ENCODE data around the gene PSPN. TPM values are rescaled to one million over a fixed set of nuclear protein-coding genes. Genes with fewer than 3 reads are reported as not detected.
A peak's percentile ranks its signal among the peaks of the same experiment; 100 is the strongest.

Gene PSPN
- 2.2 TPM for polyA plus RNA-seq (2013, experiment 1 of 4)
- polyA plus RNA-seq (2013, experiment 2 of 4): 2.2 TPM
- polyA plus RNA-seq (2013, experiment 3 of 4): 1.4 TPM
- 1.6 TPM for polyA plus RNA-seq (2013, experiment 4 of 4)

- Histone ChIP-seq H3K27ac (ENCODE audit: insufficient read depth, low read depth, low read length, poor library complexity, severe bottlenecking) (no peak within 1 kb of the TSS), H3K4me3 (ENCODE audit: insufficient read depth, low read depth, low read length) (no peak within 1 kb of the TSS), H3K4me1 (ENCODE audit: control insufficient read depth, insufficient read depth, low read length) (no peaks in the 10 kb centered on the region), H3K36me3 (ENCODE audit: control insufficient read depth, insufficient read depth, low read length) (peaks cover 22% of the 10 kb centered on the region), H3K27me3 (ENCODE audit: control insufficient read depth, insufficient read depth, low read length, poor library complexity, severe bottlenecking) (no peaks in the 10 kb centered on the region), H3K9me3 (ENCODE audit: control insufficient read depth, low read length) (no peaks in the 10 kb centered on the region)
- WGBS, 2 experiments: 92 to 93% methylated on average over 25 of the region's 25 CpGs
These were observed at the start of gene PSPN for GRCh38 chr19:6375411-6376010. PSPN (minus strand) TSS chr19:6375933; CDS start chr19:6375849, 84 bp downstream.

- no peaks in the 10 kb centered on the region for H3K9me3 ChIP-seq (ENCODE audit: control insufficient read depth, low read length)
- H3K27ac ChIP-seq (ENCODE audit: insufficient read depth, low read depth, low read length, poor library complexity, severe bottlenecking): peak overlapping the region; percentile 52
- peaks cover 11% of the 10 kb centered on the region for H3K36me3 ChIP-seq (ENCODE audit: control insufficient read depth, insufficient read depth, low read length)
- H3K4me1 ChIP-seq (ENCODE audit: control insufficient read depth, insufficient read depth, low read length): no peaks in the 10 kb centered on the region
- WGBS, 2 experiments: 13% methylated on average over 43 of the region's 43 CpGs
- H3K27me3 ChIP-seq (ENCODE audit: control insufficient read depth, insufficient read depth, low read length, poor library complexity, severe bottlenecking): peaks cover 8% of the 10 kb centered on the region
- H3K4me3 ChIP-seq (ENCODE audit: insufficient read depth, low read depth, low read length): peak overlapping the region; percentile 7
These were observed 49.4 kb upstream of the PSPN start for GRCh38 chr19:6424939-6425731.

- H3K27me3 ChIP-seq (ENCODE audit: control insufficient read depth, insufficient read depth, low read length, poor library complexity, severe bottlenecking): peaks cover 2% of the 10 kb centered on the region
- WGBS, 2 experiments: 0% methylated on average over 114 of the region's 114 CpGs
- H3K4me3 ChIP-seq (ENCODE audit: insufficient read depth, low read depth, low read length): peak within 1 kb of the TSS; percentile 79
- H3K36me3 ChIP-seq (ENCODE audit: control insufficient read depth, insufficient read depth, low read length): peaks cover 19% of the 10 kb centered on the region
- H3K4me1 ChIP-seq (ENCODE audit: control insufficient read depth, insufficient read depth, low read length): no peaks in the 10 kb centered on the region
- H3K9me3 ChIP-seq (ENCODE audit: control insufficient read depth, low read length): no peaks in the 10 kb centered on the region
- H3K27ac ChIP-seq (ENCODE audit: insufficient read depth, low read depth, low read length, poor library complexity, severe bottlenecking): peak within 1 kb of the TSS; percentile 52
These were observed 48.6 kb upstream of the PSPN start, which contains the start of gene KHSRP for GRCh38 chr19:6424195-6424938. KHSRP (minus strand) TSS chr19:6424811; CDS start chr19:6424701, 110 bp downstream.

GRCh38 chr19:6423499-6424194 lies 47.9 kb upstream of the PSPN start:
- H3K4me3 ChIP-seq (ENCODE audit: insufficient read depth, low read depth, low read length): peak overlapping the region; percentile 79
- no peaks in the 10 kb centered on the region for H3K27me3 ChIP-seq (ENCODE audit: control insufficient read depth, insufficient read depth, low read length, poor library complexity, severe bottlenecking)
- 1% methylated on average over 20 of the region's 20 CpGs for WGBS, 2 experiments
- peaks cover 26% of the 10 kb centered on the region for H3K36me3 ChIP-seq (ENCODE audit: control insufficient read depth, insufficient read depth, low read length)
- no peaks in the 10 kb centered on the region for H3K4me1 ChIP-seq (ENCODE audit: control insufficient read depth, insufficient read depth, low read length)
- no peak overlapping the region for H3K27ac ChIP-seq (ENCODE audit: insufficient read depth, low read depth, low read length, poor library complexity, severe bottlenecking)
- H3K9me3 ChIP-seq (ENCODE audit: control insufficient read depth, low read length): no peaks in the 10 kb centered on the region

DNA sequence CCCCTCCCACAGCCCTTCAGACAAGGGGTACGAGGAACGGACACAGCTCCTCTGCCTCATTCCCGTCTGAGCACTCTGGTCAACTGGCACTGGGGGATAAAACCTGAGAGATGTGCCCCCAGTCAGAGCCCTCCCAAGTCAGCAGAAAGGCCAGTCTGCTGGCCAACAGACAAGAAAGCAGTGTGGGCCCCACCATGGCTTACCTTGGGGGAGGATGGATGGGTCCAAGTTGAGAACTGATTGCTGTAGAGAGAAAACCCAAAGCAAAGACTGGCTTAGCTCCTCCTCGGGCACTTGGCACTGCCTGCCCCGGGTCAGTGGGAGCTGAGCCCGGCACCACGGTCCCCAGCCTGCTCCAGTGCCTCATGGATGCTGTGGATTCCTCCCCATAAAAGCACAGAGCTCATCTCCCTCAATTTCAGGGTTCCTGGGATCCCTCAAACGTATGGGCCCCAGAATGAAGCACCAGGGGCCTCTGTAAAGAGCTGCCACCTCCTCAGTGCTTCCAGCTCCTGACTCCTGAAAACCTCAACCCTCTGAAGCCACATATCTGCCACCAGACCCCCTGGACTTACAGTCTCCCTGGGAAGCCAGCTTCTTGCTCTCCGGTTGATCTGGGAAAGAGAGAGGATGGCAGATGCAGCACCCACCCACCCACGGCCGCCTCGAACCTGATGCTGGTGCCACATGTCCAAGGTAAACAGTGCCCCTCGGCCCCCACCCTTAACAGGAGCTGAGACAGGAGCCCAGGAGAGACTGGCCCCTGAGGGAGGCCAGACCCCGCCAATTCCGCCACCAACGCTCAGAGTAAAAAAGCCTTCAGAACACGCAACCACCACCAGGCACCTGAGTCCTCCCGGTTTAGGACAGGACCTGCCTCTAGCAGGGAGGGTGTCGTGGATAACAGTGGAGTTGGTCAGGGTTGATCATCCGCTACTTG lies 45.6 kb upstream of the PSPN start:
- no peaks in the 10 kb centered on the region for H3K9me3 ChIP-seq (ENCODE audit: control insufficient read depth, low read length)
- no peaks in the 10 kb centered on the region for H3K4me1 ChIP-seq (ENCODE audit: control insufficient read depth, insufficient read depth, low read length)
- no peak overlapping the region for H3K27ac ChIP-seq (ENCODE audit: insufficient read depth, low read depth, low read length, poor library complexity, severe bottlenecking)
- 95 to 96% methylated on average over 20 of the region's 20 CpGs for whole genome bisulfite sequencing, 2 experiments
- no peaks in the 10 kb centered on the region for H3K27me3 ChIP-seq (ENCODE audit: control insufficient read depth, insufficient read depth, low read length, poor library complexity, severe bottlenecking)
- no peak overlapping the region for H3K4me3 ChIP-seq (ENCODE audit: insufficient read depth, low read depth, low read length)
- H3K36me3 ChIP-seq (ENCODE audit: control insufficient read depth, insufficient read depth, low read length): peaks cover 47% of the 10 kb centered on the region

DNA sequence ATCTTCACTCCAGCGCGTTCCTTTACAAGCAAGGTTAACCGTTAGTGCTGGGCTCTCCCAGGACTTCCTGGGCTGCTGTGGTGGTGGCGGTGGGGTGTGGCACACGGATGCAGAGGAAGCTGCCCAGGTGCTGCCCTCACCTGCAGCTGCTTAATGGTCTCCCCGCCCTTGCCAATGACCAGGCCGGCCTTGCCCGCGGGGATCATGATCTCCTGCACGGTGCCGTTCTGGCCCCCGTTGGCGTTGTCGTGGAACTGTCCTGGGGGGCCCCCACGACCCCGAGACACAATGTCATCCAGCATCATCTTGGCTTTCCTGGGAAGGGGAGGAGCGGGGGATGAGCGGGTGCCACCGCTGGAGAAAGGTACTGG lies 42.8 kb upstream of the PSPN start:
- H3K36me3 ChIP-seq (ENCODE audit: control insufficient read depth, insufficient read depth, low read length): peaks cover 72% of the 10 kb centered on the region
- H3K4me1 ChIP-seq (ENCODE audit: control insufficient read depth, insufficient read depth, low read length): no peaks in the 10 kb centered on the region
- H3K27ac ChIP-seq (ENCODE audit: insufficient read depth, low read depth, low read length, poor library complexity, severe bottlenecking): no peak overlapping the region

GRCh38 chr19:6417713-6418561 lies 42.2 kb upstream of the PSPN start:
- H3K27ac ChIP-seq (ENCODE audit: insufficient read depth, low read depth, low read length, poor library complexity, severe bottlenecking): peak overlapping the region; percentile 1
- H3K9me3 ChIP-seq (ENCODE audit: control insufficient read depth, low read length): no peaks in the 10 kb centered on the region
- no peaks in the 10 kb centered on the region for H3K4me1 ChIP-seq (ENCODE audit: control insufficient read depth, insufficient read depth, low read length)
- H3K36me3 ChIP-seq (ENCODE audit: control insufficient read depth, insufficient read depth, low read length): peaks cover 72% of the 10 kb centered on the region
- 91 to 93% methylated on average over 33 of the region's 33 CpGs for WGBS, 2 experiments
- no peak overlapping the region for H3K4me3 ChIP-seq (ENCODE audit: insufficient read depth, low read depth, low read length)
- H3K27me3 ChIP-seq (ENCODE audit: control insufficient read depth, insufficient read depth, low read length, poor library complexity, severe bottlenecking): no peaks in the 10 kb centered on the region

More for the DNA sequence above, 42.8 kb upstream of the PSPN start:
- Histone ChIP-seq H3K4me3 (ENCODE audit: insufficient read depth, low read depth, low read length) (no peak overlapping the region), H3K27me3 (ENCODE audit: control insufficient read depth, insufficient read depth, low read length, poor library complexity, severe bottlenecking) (no peaks in the 10 kb centered on the region), H3K9me3 (ENCODE audit: control insufficient read depth, low read length) (no peaks in the 10 kb centered on the region)
- WGBS, 2 experiments: 95 to 97% methylated on average over 19 of the region's 19 CpGs

DNA sequence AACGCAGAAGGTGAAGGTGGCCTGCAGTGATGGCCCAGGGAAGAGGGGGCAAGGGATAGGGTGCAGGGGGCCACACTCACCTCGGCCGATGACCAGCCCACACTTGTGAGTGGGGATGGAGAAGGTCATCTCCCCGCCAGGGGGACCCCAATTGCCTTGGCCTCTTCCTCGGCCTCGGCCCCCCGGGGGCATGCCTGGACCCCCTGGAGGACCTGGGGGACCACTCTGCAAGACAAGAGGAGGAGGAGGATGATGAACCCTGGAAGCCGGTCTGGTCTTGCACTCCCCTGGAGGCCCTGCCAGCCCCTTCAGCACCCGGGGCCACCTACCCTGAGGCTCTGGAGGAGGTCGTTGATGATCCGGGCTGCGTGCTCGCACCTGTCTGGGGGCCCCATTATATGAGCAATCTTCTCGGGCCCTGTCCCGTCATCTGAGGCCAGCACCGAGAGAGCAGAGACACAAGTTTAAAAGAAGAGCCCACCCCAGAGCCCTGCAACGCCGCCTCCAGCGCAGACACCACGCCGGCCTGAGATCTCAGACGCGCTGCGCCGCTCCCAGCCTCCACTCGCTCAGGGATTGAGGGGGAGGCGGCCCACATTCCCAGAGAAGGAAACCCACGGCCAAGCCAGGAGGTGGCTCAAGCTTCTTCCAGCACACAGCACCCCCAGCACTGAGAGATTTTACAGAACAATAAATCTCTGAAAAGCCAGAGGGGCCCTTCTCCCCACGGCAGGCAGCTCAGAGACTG lies 41.1 kb upstream of the PSPN start:
- WGBS, 2 experiments: 96 to 97% methylated on average over 29 of the region's 29 CpGs
- Histone ChIP-seq H3K36me3 (ENCODE audit: control insufficient read depth, insufficient read depth, low read length) (peaks cover 72% of the 10 kb centered on the region), H3K27me3 (ENCODE audit: control insufficient read depth, insufficient read depth, low read length, poor library complexity, severe bottlenecking) (no peaks in the 10 kb centered on the region), H3K27ac (ENCODE audit: insufficient read depth, low read depth, low read length, poor library complexity, severe bottlenecking) (no peak overlapping the region), H3K9me3 (ENCODE audit: control insufficient read depth, low read length) (no peaks in the 10 kb centered on the region), H3K4me3 (ENCODE audit: insufficient read depth, low read depth, low read length) (no peak overlapping the region), H3K4me1 (ENCODE audit: control insufficient read depth, insufficient read depth, low read length) (no peaks in the 10 kb centered on the region)
